HepG2 (cell line): ENCODE data around the gene ADM5.

ENCODE experiments used
- EZH2 ChIP-seq: conservative IDR thresholded peaks from 2 replicates; pipeline ENCODE4 v1.6.1; 2012; ENCODE audit warnings: mild to moderate bottlenecking, low read depth, low read length, moderate library complexity
- IKZF5 ChIP-seq: IDR thresholded peaks from 2 replicates; pipeline ENCODE4 v1.6.1; 2018; ENCODE audit warnings: missing genetic modification reagents, mild to moderate bottlenecking, missing compliant biosample characterization

- no peak for TF ChIP-seq EZH2
- no peak for TF ChIP-seq IKZF5 (CRISPR knock-in tag)
These were observed at the start of gene ADM5 for GRCh38 chr19:49689133-49690078.
